Measurements from ENCODE around the gene ITGA6. TPM values are rescaled to one million over a fixed set of nuclear protein-coding genes. Genes with fewer than 3 reads are reported as not detected.

ITGA6 gene
- total RNA-seq, 1 donor from 2014 or later: 40.7 TPM

GRCh38 chr2:172467382-172467781 lies 40.0 kb downstream of the ITGA6 start:
- no peak overlapping the region for H3K27ac ChIP-seq
- no peaks in the 10 kb centered on the region for H3K36me3 ChIP-seq
- H3K4me3 ChIP-seq: no peak overlapping the region
- H3K4me1 ChIP-seq: no peaks in the 10 kb centered on the region
- H3K27me3 ChIP-seq: no peaks in the 10 kb centered on the region
- TF ChIP-seq CTCF (IDR thresholded peaks at IDR 0.05): no peak
- no peak for DNase-seq (ENCODE audit: low spot score in 2 of 2)
- H3K9me3 ChIP-seq: no peaks in the 10 kb centered on the region
- intact Hi-C loops (cut with DNase I): loop anchor here (10.0 kb wide), 2 partner anchors 653 to 893 kb away; no protein-coding TSS in a partner anchor

- no peak for TF ChIP-seq CTCF (IDR thresholded peaks at IDR 0.05)
- intact Hi-C loops (cut with DNase I): no loop called here
- Histone ChIP-seq H3K36me3 (no peaks in the 10 kb centered on the region), H3K27ac (no peak overlapping the region), H3K4me3 (no peak overlapping the region), H3K27me3 (no peaks in the 10 kb centered on the region), H3K9me3 (no peaks in the 10 kb centered on the region), H3K4me1 (no peaks in the 10 kb centered on the region)
- no peak for DNase-seq (ENCODE audit: low spot score in 2 of 2)
These were observed 43.9 kb downstream of the ITGA6 start for GRCh38 chr2:172470958-172471922.

GRCh38 chr2:172472446-172473033 lies 45.2 kb downstream of the ITGA6 start:
- no peak overlapping the region for H3K4me3 ChIP-seq
- no peak for TF ChIP-seq CTCF (IDR thresholded peaks at IDR 0.05)
- no peaks in the 10 kb centered on the region for H3K27me3 ChIP-seq
- H3K4me1 ChIP-seq: no peaks in the 10 kb centered on the region
- no peaks in the 10 kb centered on the region for H3K36me3 ChIP-seq
- H3K9me3 ChIP-seq: no peaks in the 10 kb centered on the region
- H3K27ac ChIP-seq: no peak overlapping the region
- DNase-seq (ENCODE audit: low spot score in 2 of 2): no peak
- intact Hi-C loops (cut with DNase I): no loop called here

GRCh38 chr2:172473167-172473566 lies 45.8 kb downstream of the ITGA6 start:
- Histone ChIP-seq H3K4me1 (no peaks in the 10 kb centered on the region), H3K9me3 (no peaks in the 10 kb centered on the region), H3K27ac (no peak overlapping the region), H3K36me3 (no peaks in the 10 kb centered on the region), H3K27me3 (no peaks in the 10 kb centered on the region), H3K4me3 (no peak overlapping the region)
- intact Hi-C loops (cut with DNase I): no loop called here
- no peak for DNase-seq (ENCODE audit: low spot score in 2 of 2)
- no peak for TF ChIP-seq CTCF (IDR thresholded peaks at IDR 0.05)

GRCh38 chr2:172478353-172478752 lies 51.0 kb downstream of the ITGA6 start:
- H3K36me3 ChIP-seq: peaks cover 0 to under 1% of the 10 kb centered on the region in 2 donors
- no peaks in the 10 kb centered on the region for H3K9me3 ChIP-seq
- no peak overlapping the region for H3K27ac ChIP-seq
- H3K4me3 ChIP-seq: no peak overlapping the region
- DNase-seq (ENCODE audit: low spot score in 2 of 2): no peak
- TF ChIP-seq CTCF (IDR thresholded peaks at IDR 0.05): no peak
- intact Hi-C loops (cut with DNase I): no loop called here
- no peaks in the 10 kb centered on the region for H3K27me3 ChIP-seq
- no peaks in the 10 kb centered on the region for H3K4me1 ChIP-seq

All from ascending aorta (tissue), 2 donors.